A549 (cell line): Measurements from ENCODE around the gene PTBP1. TPM values are rescaled to one million over a fixed set of nuclear protein-coding genes. Genes with fewer than 3 reads are reported as not detected.

Experiments
- ATAC-seq, 2 experiments: fragments of 200-7000 bp in 1 of 2; fragments of >200 bp in 1 of 2; cut with Nextera tagmentation in 1 of 2; cut with Tn5 transposase in 1 of 2; 3 replicates each; pipeline versions ENCODE4 v1.8.0 to v1.9.1; 2018 to 2020; ENCODE audit warnings: mild to moderate bottlenecking in 1 of 2, moderate library complexity in 1 of 2
- CTCF ChIA-PET: fragments of 300-600 bp; sonication (Branson Sonifier 250); formaldehyde crosslinking; extraction: SDS; loops from one replicate; lab custom pipeline; 2021; ENCODE audit warnings: antibody characterized with exemption, inconsistent platforms; lab: Yijun Ruan, JAX
- POLR2A ChIA-PET: fragments of 350-600 bp; formaldehyde crosslinking; extraction: SDS; loops from one replicate; lab custom pipeline; 2021; ENCODE audit warnings: antibody characterized with exemption, inconsistent platforms; lab: Yijun Ruan, JAX
- DNase-seq, 2 experiments: peaks; one replicate each; pipeline versions ENCODE4 v3.0.0 to v3.0.0-alpha.2; 2011 to 2016; ENCODE audit warnings: low read depth in 1 of 2, low spot score in 1 of 2
- FAIRE-seq: peaks from 2 replicates; lab custom pipeline; 2011; peaks lifted over from hg19 to GRCh38; lab: Jason Lieb, UNC
- H3K27ac ChIP-seq, 2 experiments: fragments of >200 bp; sonication (Bioruptor Twin); formaldehyde crosslinking; 3 replicates each; pipeline ENCODE4 v1.5.1; 2016 to 2017
- H3K4me1 ChIP-seq: fragments of >200 bp; sonication (Bioruptor Twin); formaldehyde crosslinking; 3 replicates; pipeline ENCODE4 v1.6.1; 2016
- H3K4me2 ChIP-seq: fragments of >200 bp; sonication (Bioruptor Twin); formaldehyde crosslinking; 3 replicates; pipeline ENCODE4 v1.6.1; 2016
- H3K4me3 ChIP-seq: fragments of >200 bp; sonication (Bioruptor Twin); formaldehyde crosslinking; 3 replicates; pipeline ENCODE4 v1.5.1; 2016
- H3K9me3 ChIP-seq: fragments of >200 bp; sonication (Bioruptor Twin); formaldehyde crosslinking; 3 replicates; pipeline ENCODE4 v1.6.1; 2016
- ATOH8 ChIP-seq: fragments of 250-450 bp; sonication (Bioruptor Pico); IDR thresholded peaks from 2 replicates; pipeline ENCODE4 v1.5.0; 2020; ENCODE audit warnings: low read depth, mild to moderate bottlenecking, moderate library complexity
- CBX2 ChIP-seq: fragments of 200-600 bp; sonication (generic); IDR thresholded peaks from 2 replicates; pipeline ENCODE4 v1.6.1; 2016; ENCODE audit warnings: low read depth, mild to moderate bottlenecking, borderline replicate concordance
- CEBPB ChIP-seq, 2 experiments: fragments of >200 bp in 1 of 2; sonication (Bioruptor Twin) in 1 of 2; formaldehyde crosslinking in 1 of 2; IDR thresholded peaks; 2 replicates each; pipeline ENCODE4 v1.6.1; 2012 to 2016
- CHD2 ChIP-seq: fragments of 150-350 bp; IDR thresholded peaks from 2 replicates; pipeline ENCODE4 v1.6.1; 2014; ENCODE audit warnings: low read length; ENCODE audit not compliant: partially characterized antibody
- CHD4 ChIP-seq: fragments of 200-600 bp; sonication (generic); IDR thresholded peaks from 2 replicates; pipeline ENCODE4 v1.6.1; 2016; ENCODE audit warnings: antibody characterized with exemption, mild to moderate bottlenecking, borderline replicate concordance
- EHMT2 ChIP-seq: fragments of 200-600 bp; sonication (generic); IDR thresholded peaks from 2 replicates; pipeline ENCODE4 v1.6.1; 2016; ENCODE audit warnings: antibody characterized with exemption, low read depth, mild to moderate bottlenecking, moderate library complexity
- EP300 ChIP-seq, 2 experiments: fragments of >200 bp; sonication (Bioruptor Twin); formaldehyde crosslinking; IDR thresholded peaks; 2 replicates in 1 of 2; 3 replicates in 1 of 2; pipeline ENCODE4 v1.6.1; 2016 to 2017
- HES2 ChIP-seq: fragments of >200 bp; sonication (Bioruptor Twin); formaldehyde crosslinking; IDR thresholded peaks from 2 replicates; pipeline ENCODE4 v1.6.1; 2016
- HEYL ChIP-seq: fragments of 250-450 bp; sonication (Bioruptor Pico); IDR thresholded peaks from 2 replicates; pipeline ENCODE4 v1.8.0; 2021; ENCODE audit warnings: mild to moderate bottlenecking, moderate library complexity
- HMGXB4 ChIP-seq: fragments of 250-450 bp; sonication (Bioruptor Pico); IDR thresholded peaks from 2 replicates; pipeline ENCODE4 v1.5.0; 2021; ENCODE audit warnings: mild to moderate bottlenecking, moderate library complexity, borderline replicate concordance
- JUN ChIP-seq, 2 experiments: fragments of >200 bp; sonication (Bioruptor Twin); formaldehyde crosslinking; IDR thresholded peaks; 2 replicates in 1 of 2; 3 replicates in 1 of 2; pipeline ENCODE4 v1.6.1; 2016 to 2017
- JUNB ChIP-seq: fragments of >200 bp; sonication (Bioruptor Twin); formaldehyde crosslinking; IDR thresholded peaks from 2 replicates; pipeline ENCODE4 v1.6.1; 2016
- KDM1A ChIP-seq: fragments of 200-600 bp; sonication (generic); IDR thresholded peaks from 2 replicates; pipeline ENCODE4 v1.6.1; 2016; ENCODE audit warnings: low read depth, mild to moderate bottlenecking
- MAFK ChIP-seq: fragments of 450-650 bp; IDR thresholded peaks from 2 replicates; pipeline ENCODE4 v1.6.1; 2014; ENCODE audit not compliant: partially characterized antibody
- MAZ ChIP-seq: fragments of 150-350 bp; IDR thresholded peaks from 2 replicates; pipeline ENCODE4 v1.6.1; 2014; ENCODE audit warnings: antibody characterized with exemption, low read depth, low read length, borderline replicate concordance
- NPAS2 ChIP-seq: fragments of 250-450 bp; sonication (Bioruptor Pico); IDR thresholded peaks from 2 replicates; pipeline ENCODE4 v1.8.0; 2022; ENCODE audit warnings: mild to moderate bottlenecking, moderate library complexity, borderline replicate concordance
- PHF8 ChIP-seq: fragments of 200-600 bp; sonication (generic); IDR thresholded peaks from 2 replicates; pipeline ENCODE4 v1.6.1; 2016; ENCODE audit warnings: low read depth, mild to moderate bottlenecking, antibody characterized with exemption, moderate library complexity, borderline replicate concordance
- RARB ChIP-seq: fragments of 250-450 bp; sonication (Bioruptor Pico); IDR thresholded peaks from 2 replicates; pipeline ENCODE4 v1.8.0; 2021; ENCODE audit warnings: mild to moderate bottlenecking, moderate library complexity
- RCOR1 ChIP-seq: fragments of 150-350 bp; IDR thresholded peaks from 2 replicates; pipeline ENCODE4 v1.6.1; 2014; ENCODE audit warnings: antibody characterized with exemption, low read length, low read depth
- SMC3 ChIP-seq: fragments of >200 bp; sonication (Bioruptor Twin); formaldehyde crosslinking; IDR thresholded peaks from 3 replicates; pipeline ENCODE4 v1.6.1; 2018; ENCODE audit warnings: inconsistent platforms
- TFCP2L1 ChIP-seq: fragments of 250-450 bp; sonication (Bioruptor Pico); IDR thresholded peaks from 2 replicates; pipeline ENCODE4 v1.5.0; 2021; ENCODE audit warnings: mild to moderate bottlenecking
- ZC3H11A ChIP-seq: fragments of 450-650 bp; IDR thresholded peaks from 2 replicates; pipeline ENCODE4 v1.6.1; 2014; ENCODE audit warnings: antibody characterized with exemption, mild to moderate bottlenecking
- ZFP36 ChIP-seq: fragments of 450-650 bp; IDR thresholded peaks from 2 replicates; pipeline ENCODE4 v1.6.1; 2014; ENCODE audit warnings: borderline replicate concordance; ENCODE audit not compliant: partially characterized antibody
- ZSCAN20 ChIP-seq: fragments of 250-450 bp; sonication (Bioruptor Pico); IDR thresholded peaks from 2 replicates; pipeline ENCODE4 v1.8.0; 2022; ENCODE audit warnings: mild to moderate bottlenecking, moderate library complexity
- WGBS: methylation state at CpG from one replicate; pipeline ENCODE4 v1.1.6; 2017; ENCODE audit errors: missing lambda C conversion rate; 5-methylcytosine and 5-hydroxymethylcytosine counted together
- polyA plus RNA-seq, 4 experiments: library from polyadenylated mRNA; depleted of rRNA in 3 of 4; stranded (reverse); fragments of >200 nt; fragmentation: RNase III in 1 of 4; extraction: RNeasy Plus Mini Kit Qiagen cat#74134 plus additional on column Dnase treatment in 1 of 4; gene quantifications; 2 replicates in 3 of 4; 3 replicates in 1 of 4; pipeline ENCODE4 v1.2.3, GENCODE V29; 2011 to 2017
- TF ChIP-seq, protein P1 (sequence below): fragments of 450-650 bp; IDR thresholded peaks from 2 replicates; pipeline ENCODE4 v1.6.1; 2014; ENCODE audit warnings: antibody characterized with exemption

PTBP1 gene
- polyA plus RNA-seq, 2 of the 4 experiments (the other 2 are of a cell fraction): 144 to 264 TPM

- 75% methylated on average over 16 of the region's 18 CpGs for WGBS
- POLR2A ChIA-PET: no interaction called here
- DNase-seq (no peak), ATAC-seq (peak in 1 of 2 experiments; percentile 60; a peak in 1 of 6 replicates), FAIRE-seq (no peak)
- no peak for TF ChIP-seq KDM1A
- TF ChIP-seq RARB (CRISPR knock-in tag): no peak
- no peak for TF ChIP-seq RCOR1
- no peak for TF ChIP-seq JUNB
- no peak for TF ChIP-seq CHD4
- no peak for TF ChIP-seq CHD2
- TF ChIP-seq MAZ: no peak
- TF ChIP-seq, protein P1, sequence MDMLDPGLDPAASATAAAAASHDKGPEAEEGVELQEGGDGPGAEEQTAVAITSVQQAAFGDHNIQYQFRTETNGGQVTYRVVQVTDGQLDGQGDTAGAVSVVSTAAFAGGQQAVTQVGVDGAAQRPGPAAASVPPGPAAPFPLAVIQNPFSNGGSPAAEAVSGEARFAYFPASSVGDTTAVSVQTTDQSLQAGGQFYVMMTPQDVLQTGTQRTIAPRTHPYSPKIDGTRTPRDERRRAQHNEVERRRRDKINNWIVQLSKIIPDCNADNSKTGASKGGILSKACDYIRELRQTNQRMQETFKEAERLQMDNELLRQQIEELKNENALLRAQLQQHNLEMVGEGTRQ: no peak
- TF ChIP-seq EP300 (IDR thresholded peaks at IDR 0.05): no peak
- TF ChIP-seq ATOH8 (CRISPR knock-in tag): no peak
- TF ChIP-seq HEYL (CRISPR knock-in tag): no peak
- no peak for TF ChIP-seq EHMT2
- no peak for TF ChIP-seq TFCP2L1 (CRISPR knock-in tag)
- no peak for TF ChIP-seq ZFP36
- no peak for TF ChIP-seq CBX2
- no peak for TF ChIP-seq MAFK
- H3K9me3 ChIP-seq: no peaks in the 10 kb centered on the region
- CTCF ChIA-PET: no interaction called here
- H3K4me3 ChIP-seq: no peak overlapping the region
- H3K4me1 ChIP-seq: no peaks in the 10 kb centered on the region
- H3K27ac ChIP-seq: no peak overlapping the region
- no peak overlapping the region for H3K4me2 ChIP-seq
Observed at GRCh38 chr19:829129-829758, 32.0 kb downstream of the PTBP1 start.

- Histone ChIP-seq H3K27ac (no peak overlapping the region), H3K4me2 (no peak overlapping the region), H3K4me3 (no peak overlapping the region), H3K9me3 (no peaks in the 10 kb centered on the region), H3K4me1 (no peaks in the 10 kb centered on the region)
- ATAC-seq (no peak), FAIRE-seq (no peak), DNase-seq (no peak)
- no peak for TF ChIP-seq SMC3
- no peak for TF ChIP-seq CEBPB (IDR thresholded peaks at IDR 0.05)
- no peak for TF ChIP-seq HES2
- no peak for TF ChIP-seq ZSCAN20 (CRISPR knock-in tag)
- no peak for TF ChIP-seq JUN (IDR thresholded peaks at IDR 0.05)
- TF ChIP-seq PHF8: no peak
- no peak for TF ChIP-seq EHMT2
- TF ChIP-seq ZC3H11A: no peak
- TF ChIP-seq HMGXB4 (CRISPR knock-in tag): no peak
- no peak for TF ChIP-seq NPAS2
- TF ChIP-seq ATOH8 (CRISPR knock-in tag): no peak
- ChIA-PET POLR2A (no interaction called here), CTCF (no interaction called here)
- WGBS: 53% methylated on average over 22 of the region's 38 CpGs
Observed at GRCh38 chr19:831407-832369, 34.4 kb downstream of the PTBP1 start.
